Measurements from ENCODE around the gene CRYL1.

Gene CRYL1

DNA sequence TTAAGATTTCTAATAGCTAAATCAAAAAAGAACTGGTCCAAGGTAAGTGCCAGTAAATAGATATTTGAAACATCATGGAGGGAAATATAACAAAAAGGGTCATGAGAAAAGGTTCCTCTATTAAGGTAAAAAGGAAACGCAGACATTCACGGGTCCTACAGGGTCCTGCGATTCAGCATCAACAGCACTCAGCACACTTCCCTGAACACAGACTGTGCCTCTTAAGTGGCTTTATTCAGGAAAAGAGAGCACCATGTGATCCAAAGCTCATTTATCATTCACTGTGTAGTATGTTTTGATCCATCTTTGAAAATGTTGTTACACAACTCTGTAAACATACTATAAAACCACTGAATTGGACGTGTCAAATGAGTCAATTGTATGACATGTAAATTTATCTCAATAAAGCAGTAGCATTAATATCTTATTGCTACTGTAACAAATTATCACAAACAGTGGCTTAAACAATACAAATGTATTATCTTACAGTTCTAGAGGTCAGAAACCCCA lies 33.7 kb downstream of the CRYL1 start:
- no peak for DNase-seq

DNA sequence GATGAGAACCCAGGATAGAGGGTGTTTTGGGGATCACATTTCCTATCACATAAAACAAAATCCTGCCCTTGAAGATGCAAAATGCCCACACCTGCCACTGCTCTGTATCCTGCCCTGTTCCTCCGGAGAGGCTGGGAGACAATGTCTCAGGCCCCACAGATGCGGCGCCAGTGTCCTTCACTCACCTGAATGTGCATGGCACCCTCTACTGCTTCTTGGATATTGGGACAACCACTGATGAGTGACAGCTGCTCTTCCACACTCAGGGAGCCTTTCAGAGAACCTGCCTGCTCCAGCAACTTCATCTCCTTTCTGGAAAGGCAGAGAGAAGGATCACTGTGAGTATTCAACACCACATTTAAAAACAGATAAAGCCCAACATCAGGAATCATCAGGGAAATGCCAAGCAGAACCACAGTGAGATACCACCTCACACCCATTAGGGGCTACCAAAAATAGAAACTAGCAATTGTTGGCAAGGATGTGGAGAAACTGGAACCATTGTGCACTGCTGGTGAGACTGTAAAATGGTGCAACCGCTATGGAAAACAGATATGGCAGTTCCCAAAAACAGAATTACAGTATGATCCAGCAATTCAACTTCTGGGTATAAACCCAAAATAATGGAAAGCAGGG lies 36.4 kb downstream of the CRYL1 start:
- peak; percentile 35 for DNase-seq

DNA sequence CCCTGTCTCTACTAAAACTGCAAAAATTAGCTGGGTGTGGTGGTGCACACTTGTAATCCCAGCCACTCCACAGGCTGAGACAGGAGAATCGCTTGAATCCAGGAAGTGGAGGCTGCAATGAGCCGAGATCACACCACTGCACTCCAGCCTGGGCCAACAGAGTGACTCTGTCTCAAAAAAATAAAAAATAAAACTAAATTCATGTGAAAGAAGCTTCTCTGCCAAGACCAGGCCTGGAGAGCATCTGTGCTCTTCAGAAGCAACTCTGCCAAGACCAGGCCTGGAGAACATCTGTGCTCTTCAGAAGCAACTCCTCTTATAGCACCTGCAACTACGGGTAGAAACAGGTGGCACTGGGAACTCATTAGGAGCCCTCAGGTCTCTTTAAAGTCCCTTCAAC lies 37.7 kb downstream of the CRYL1 start:
- DNase-seq, result no peak

DNA sequence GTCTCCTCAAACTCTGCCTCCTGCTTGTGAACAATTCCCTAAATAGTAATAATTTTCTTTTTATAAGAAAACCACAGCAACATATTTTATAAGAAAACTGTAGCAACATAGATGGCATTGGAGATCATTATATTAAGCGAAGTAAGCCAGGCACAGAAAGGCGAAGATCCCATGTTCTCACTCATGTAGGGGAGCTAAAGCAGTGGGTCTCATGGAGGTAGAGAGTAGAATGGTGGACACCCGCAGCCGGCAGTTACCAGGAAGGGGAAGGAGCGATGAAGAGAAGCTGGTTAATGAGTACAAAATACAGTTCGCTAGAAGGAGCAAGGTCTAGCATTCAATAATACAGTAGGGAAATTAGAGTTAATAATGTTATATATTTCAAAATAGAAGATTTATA lies 42.9 kb downstream of the CRYL1 start:
- DNase-seq, result no peak

DNA sequence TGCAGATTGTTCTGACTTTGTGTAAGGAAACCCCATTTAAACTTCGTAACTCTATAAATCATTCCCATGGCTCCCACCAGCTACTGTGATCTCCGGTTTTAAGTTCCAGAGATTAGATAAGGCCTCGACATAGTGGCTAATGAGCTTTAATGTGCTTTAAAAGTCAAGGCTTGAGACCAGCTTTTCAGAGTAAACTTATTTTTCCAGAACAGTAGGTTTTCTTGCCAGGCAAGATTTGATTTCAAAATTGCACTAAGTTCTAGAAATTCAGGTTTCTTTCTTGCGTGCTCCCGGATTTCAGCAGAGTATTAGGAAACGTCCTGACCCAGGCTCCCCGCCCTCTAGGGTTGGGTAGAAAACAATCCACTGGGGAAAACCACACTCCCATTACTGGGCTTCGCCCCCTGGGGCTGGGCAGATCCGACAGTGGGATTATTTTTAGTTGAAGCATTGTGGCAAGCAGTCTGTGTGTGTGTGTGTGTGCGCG lies 43.3 kb downstream of the CRYL1 start:
- DNase-seq, result no peak

DNA sequence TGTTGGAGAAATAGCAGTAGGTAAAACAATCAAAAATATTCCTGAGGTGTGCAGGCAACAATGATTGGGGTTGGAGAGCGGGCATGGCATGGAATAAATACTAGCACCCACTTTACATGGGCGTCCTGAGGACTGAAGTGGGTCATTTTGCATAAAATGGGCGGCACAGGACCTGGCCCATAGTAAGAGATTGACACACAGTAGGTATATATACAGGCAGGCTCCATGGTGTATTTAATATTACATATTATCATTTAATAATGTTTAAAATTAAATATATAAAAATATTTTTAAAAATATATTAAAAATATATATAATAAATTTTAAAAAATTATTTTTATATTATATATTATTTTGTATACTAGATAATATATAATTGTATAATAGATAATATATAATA lies 48.3 kb downstream of the CRYL1 start:
- no peak for DNase-seq

DNA sequence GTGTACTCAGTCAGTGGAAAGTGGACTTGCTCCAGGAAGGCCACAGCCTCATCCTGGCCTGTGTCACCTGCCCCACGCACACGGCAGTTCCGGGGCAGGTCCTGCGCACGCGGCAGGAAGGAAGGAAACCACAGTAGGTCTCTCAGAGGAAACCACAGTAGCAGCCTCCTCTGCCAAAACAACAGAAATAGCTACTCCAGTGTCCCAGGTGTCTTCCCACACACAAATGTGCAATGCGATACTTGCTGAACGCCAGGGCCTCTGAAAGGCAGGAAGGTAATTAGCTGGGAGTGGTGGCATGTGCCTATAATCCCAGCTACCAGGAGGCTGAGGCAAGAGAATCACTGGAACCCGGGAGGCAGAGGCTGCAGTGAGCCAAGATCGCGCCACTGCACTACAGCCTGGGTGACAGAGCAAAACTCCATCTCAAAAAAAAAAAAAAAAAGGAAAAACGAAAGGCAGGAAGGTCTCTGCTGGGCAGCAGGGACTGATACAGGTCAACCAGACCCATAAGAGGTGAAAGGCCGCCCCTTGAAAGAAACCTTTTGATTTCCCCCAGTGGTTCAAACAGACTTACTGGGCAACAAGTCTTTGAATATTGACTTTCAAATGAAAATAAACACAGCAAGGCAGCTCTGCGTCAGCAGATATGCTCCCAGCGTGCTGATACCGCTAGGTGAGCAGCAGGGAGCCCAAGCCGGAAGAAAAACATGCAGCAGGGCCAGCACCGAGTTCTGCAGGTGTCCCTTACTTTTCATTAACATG lies 49.5 kb downstream of the CRYL1 start:
- no peak for DNase-seq

DNA sequence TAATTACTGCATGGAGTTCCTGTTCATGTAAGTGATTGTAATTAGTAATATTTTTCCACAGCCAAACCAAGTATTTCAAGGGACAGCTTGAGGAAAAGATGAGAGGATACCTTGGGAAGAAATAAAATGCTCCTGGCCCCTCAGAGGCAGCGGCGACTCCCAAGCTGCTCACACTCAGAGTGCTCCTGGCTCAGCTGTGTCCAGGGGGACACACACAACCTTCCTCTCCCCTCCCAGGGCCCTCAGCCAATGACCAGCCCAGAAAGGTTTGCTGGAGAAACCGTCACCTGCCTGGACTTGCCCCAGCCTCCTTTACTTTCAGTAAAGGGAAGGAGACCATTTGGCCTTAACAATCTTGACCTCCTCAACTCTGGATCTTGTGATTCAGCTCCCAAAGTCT lies 51.1 kb downstream of the CRYL1 start:
- DNase-seq, result no peak

DNA sequence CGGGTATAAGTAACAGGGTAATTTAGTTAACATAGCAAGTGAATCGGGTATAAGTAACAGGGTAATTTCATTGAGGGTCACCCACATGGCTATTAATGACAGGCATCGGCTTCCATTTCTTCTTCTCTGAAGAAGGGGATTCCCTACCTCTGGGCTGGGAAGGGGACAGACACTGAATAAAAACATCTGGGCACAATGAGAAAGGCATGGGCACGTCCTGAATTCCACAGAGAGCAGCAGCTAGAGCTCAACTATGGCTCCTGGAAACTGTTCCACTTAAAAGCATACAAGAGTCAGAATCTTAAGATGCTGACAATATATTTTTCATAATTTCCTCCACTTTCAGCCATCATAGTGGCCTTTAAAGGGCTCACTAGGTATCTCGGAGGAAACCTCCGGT lies 51.8 kb downstream of the CRYL1 start:
- no peak for DNase-seq

DNA sequence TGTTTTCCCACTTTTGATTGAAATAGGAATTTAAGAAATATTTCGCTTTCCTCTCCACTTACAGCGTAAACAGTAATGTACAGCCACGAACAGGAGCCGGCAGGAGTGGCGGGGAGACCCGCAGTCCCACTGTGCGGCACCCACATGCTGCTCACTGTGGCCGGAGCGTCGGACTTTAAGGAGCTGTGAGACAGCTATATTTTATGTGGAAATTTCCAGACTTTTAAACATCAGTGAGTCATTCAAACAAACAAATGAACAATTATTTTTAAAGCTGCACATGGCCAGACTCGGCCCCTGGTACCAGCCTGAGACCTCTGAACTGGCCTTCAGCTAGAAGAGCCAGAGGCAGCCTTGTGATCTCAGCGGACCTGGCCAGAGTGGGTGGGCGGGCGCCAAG lies 52.5 kb downstream of the CRYL1 start:
- no peak for DNase-seq

DNA sequence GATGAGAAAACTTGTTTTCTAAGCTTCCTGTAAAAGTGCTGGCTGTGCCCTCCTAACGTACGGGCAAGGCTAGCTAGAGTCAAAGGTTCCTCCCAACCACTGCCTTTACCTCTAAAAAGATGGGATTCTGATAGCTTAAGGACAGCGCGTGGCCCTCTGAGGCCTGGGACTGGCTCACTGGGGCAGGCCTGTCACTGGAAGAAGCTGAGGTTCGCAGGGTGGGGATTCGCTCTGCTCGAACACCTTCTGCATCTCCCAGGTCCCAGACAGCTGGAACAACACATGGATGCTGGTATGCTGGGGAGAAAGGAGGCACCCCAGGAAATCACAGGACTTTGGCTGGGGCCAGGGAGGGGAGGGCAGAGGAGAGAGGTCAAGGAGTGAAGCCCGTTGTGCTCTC lies 53.1 kb downstream of the CRYL1 start:
- DNase-seq, result no peak

DNA sequence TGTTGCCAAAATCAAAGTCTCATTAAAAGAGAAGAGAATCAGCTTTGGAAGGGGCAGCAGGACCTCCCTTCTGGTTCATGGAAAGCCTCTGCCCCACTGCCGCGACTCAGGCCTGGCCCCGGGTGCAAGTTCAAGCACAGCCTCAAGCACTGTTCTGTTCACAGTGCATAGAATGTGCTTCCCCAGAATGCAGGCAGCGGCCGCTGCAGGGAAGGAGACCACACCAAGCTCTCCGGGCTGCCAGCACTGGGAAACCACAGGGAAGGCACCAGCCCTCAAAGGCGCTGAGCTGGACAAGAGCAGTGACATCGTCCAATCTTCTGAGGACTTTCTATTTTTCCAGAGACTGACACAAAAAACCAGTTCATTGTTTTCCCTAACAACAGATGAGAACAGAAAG lies 55.5 kb downstream of the CRYL1 start:
- no peak for DNase-seq

DNA sequence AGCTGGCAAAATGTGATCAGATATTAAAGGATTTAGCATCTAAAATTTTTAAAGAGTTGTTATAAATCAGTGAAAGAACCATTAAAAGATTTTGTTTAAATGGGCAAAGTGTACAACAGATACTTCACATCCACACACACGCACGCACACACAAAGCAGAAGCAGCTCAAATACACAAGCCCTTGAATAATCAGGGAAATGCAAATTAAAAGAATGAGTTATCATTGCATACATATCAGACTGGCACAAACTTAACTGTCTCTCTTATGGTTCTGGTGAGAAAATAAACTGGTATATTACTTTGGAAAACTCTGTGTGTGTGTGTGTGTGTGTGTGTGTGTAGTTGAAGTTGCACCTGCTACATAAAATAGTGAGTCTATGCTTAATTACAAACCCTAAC lies 59.3 kb downstream of the CRYL1 start:
- DNase-seq, result no peak

DNA sequence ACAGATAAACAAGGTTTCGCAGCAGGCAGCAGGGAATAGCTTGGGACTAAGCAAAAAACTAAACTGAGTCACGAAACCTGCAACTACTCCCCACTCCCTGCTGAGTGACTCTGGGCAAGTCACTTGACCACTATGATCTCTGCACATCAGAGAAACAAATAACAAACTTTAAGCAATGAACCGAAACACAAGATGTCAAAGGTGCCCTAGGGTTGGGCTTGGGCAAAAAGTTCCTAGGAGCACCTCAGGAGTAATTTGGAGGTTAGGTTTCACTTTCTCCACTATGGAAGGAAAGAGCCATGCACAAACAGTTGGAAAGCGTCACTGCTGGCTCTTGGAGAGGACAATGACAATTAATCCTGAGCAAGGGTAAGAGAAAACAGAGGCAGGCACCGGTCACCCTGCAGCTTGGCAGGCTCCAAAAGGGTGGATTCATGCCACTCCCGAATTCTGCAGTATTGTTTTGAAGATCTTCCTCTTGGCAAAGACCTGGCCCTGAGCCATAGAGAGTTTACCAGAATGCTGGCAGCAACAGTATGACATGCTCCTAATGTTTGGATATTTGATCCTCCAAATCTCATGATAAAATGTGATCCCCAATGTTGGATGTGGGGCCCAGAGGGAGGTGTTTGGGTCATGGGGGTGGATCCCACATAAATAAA lies 60.3 kb downstream of the CRYL1 start:
- no peak for DNase-seq

DNA sequence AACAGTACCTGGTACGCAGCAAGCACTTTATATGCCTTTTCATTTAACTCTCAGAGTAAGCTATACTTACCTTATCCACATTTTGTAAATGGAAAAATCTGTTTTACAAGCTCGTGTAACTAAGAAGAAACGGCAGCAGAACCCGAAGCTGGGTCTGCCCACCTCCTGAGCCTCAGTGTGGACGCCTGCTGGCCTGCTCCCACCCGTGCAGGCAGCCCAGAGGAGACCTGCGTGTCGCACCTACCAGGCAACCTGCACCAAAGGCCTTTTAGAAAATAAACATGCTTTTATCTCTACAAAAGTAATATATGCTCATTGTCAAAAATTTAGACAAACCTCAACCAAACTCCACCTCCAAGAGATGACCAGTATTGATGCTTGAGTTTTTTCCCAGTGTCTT lies 62.7 kb downstream of the CRYL1 start:
- DNase-seq, result no peak

DNA sequence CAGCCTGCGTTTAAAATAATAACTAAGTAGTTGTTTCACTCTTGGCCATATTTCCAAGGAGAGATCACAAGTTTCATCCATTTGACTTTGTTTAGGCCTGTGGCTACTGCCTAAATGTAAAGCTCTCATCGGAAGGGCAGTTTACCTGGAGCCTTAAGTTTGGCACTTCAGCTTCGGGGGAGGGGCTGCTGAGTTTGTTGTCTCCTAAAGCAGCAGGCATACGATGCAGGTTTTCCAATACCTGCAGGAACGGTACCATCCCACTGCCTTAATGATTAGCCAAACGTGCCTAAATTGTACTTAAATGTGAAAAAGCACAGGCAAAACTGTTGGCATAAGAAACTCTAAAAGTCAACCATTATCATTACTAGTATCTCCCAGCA lies 63.1 kb downstream of the CRYL1 start:
- DNase-seq, result no peak

DNA sequence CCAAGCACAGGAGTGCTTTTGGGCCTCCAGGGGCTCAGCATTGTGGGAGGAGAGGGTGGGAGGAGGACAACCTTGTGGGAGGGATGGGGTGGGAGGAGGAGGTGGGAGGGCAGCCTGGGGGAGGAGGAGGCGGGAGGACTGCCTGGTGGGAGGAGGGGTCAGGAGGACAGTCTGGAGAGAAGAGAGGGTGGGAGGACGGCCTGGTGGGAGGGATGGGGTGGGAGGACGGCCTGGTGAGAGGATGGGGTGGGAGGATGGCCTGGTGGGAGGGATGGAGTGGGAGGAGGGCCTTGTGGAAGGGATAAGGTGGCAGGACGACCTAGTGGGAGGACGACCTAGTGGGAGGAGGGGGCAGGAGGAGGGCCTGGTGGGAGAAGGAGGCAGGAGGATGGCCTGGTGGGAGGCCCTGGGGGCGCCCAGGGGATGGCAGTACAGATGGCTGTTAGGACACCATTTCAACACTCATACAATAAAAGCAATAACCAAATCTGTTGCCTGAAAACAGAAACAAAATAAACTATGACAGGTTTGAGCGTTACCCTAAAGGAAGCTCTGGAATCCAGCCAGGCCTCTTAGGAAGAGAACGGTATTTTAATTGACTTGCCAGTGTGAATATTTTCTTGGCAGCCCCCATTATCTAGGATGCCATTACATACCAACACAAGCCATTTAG lies 63.7 kb downstream of the CRYL1 start:
- no peak for DNase-seq

DNA sequence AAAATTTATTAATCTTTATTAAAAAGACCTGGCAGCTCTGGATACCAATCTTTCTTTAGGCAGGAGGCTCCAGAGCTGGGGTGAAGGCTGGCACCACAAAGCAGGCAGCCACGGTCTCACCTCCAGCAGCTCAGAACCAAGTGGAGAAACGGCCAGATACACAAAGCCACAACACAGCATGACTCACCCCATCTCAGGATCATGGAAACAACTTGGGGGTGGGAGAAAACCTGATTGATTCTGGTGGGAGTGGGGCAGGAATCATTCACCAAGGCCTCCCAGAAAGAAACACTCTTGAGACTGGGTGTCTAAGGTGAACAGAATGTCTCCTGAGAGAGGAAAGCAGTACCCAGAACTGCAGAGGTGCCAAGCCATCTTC lies 64.2 kb downstream of the CRYL1 start:
- DNase-seq, result no peak

DNA sequence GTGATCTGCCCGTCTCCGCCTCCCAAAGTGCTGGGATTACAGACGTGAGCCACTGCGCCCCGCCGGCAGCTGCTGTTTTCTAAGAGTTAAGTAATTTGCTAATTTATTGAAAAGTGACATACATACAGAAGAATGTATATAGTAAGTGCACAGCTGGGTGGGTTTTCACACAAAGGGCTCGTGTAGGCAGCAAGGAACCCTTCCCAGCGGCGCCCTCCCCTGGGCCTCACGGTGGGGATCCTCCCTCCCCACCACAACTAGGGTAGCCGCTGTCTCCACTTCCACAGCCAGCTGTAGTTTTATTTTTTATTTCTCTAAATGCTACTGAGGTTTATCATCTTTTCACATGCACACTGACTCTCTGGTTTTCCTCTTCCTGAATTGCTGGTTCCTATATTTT lies 64.9 kb downstream of the CRYL1 start:
- no peak for DNase-seq

DNA sequence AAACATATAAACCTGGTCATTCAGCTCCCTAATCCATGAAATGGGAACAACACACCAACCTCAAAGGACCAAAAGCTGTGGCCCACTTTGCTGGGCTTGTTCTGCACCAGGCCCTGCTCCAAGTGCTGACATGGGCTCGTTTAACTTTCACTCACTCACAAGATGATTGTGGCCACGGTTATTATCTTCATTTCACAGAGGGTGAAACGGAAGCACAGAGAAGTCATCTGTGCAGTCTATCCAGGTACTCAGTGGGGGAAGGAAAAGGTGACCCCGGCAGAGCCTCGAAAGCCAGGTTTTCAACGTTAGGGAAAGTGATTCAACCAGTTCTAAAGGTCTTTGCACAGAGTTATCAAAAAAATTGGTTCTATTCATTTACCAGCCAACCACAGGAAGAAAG lies 68.0 kb downstream of the CRYL1 start:
- DNase-seq, result no peak

DNA sequence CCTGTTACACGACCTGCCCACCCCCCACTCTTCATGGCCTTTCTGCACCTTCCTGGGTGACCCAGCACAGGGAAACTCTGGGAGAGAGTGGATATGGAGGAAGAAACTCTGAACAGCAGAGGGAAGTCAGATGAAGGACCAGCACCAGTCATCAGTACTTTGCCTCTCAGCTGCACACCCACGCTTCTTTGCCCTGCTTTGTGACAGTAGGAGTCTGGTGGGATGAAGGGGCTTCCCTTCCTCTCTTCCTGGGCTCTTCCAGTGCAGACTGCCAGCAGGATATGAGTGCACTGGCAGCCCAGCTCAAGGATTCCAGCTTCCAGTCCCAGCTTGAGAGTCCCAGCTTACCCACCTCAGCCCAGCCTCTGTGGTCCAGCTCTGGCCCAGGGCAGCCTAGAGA lies 68.9 kb downstream of the CRYL1 start:
- DNase-seq, result no peak

DNA sequence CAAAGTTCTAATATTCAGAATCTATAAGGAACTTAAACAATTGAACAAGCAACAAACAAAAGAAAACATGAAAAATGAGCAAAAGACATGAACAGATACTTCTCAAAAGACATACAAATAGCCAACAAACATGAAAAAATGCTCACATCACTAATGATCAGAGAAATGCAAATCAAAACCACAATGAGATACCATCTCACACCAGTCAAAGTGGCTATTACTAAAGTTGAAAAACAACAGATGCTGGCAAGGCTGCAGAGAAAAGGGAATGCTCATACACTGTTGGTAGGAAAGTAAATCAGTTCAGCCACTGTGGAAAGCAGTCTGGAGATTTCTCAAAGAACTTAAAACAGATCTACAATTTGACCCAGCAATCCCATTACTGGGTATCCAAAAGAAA lies 74.3 kb downstream of the CRYL1 start:
- no peak for DNase-seq

DNA sequence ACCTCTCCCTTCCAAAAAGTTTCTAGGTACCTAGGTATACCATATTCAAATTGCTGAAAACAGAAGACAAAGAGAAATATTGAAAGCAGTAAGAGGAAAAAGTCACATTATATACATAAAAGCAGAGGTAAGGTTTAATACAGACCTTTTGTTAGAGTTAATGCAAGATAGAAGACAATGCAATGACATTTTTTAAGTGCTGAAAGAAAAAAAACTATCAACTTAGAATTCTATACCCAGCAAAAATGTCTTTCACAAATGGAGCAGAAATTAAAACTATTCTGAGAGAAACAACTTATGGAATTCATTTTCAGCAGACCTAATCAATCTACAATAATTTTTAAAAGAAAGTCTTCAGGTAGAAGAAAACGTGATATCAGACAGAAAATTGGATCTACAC lies 77.2 kb downstream of the CRYL1 start:
- no peak for DNase-seq

DNA sequence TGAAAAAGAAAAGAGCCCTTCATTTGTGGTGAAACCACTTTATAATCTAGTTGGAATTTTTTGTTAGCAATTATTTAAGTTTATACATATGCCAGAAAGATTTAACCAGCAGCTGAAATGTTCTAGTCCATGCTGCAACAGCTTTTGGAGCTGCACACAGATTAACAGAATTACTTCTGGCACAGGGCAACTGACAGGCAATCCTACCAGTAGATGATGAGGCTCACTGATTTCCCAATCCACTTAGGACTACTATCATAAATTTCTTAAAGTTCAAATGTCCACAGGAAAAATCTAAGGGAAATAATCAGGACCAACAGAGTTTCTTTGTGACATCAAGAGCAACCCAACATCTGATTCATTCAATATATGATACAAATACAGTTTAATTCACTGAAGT lies 78.8 kb downstream of the CRYL1 start:
- DNase-seq, result no peak

Data from 8988T (cell line).